Stimulated activated CD8-positive, alpha-beta memory T cell treated with anti-CD3 and anti-CD28 coated beads, Interleukin-7, amount 100 ng/mL, for 1 hour (primary cell): ENCODE results near the gene RNF169.
"Not testable (repeated sequence)": the region's sequence is repeated elsewhere in the genome, so short reads cannot be mapped to it uniquely, and the experiment has no call there.

Experiments
- DNase-seq, 2 donors: peaks; one replicate each; pipeline ENCODE4 v3.0.0-alpha.2; 2020; ENCODE audit warnings: low read depth in 2 of 2

The RNF169 gene

GRCh38 chr11:74768172-74768651 lies 19.6 kb downstream of the RNF169 start:
- not testable (repeated sequence) for DNase-seq

- DNase-seq: no peak
Observed at GRCh38 chr11:74769055-74769707, 20.5 kb downstream of the RNF169 start.

- DNase-seq: no peak
Observed at GRCh38 chr11:74770456-74770855, 21.8 kb downstream of the RNF169 start.

- no peak for DNase-seq
Observed at GRCh38 chr11:74771139-74771538, 22.5 kb downstream of the RNF169 start.

- no peak for DNase-seq
Observed at GRCh38 chr11:74773476-74773875, 24.8 kb downstream of the RNF169 start.

- no peak for DNase-seq
Observed at GRCh38 chr11:74775762-74776161, 27.1 kb downstream of the RNF169 start.

GRCh38 chr11:74776546-74776945 lies 27.9 kb downstream of the RNF169 start:
- no peak for DNase-seq

GRCh38 chr11:74777038-74777437 lies 28.4 kb downstream of the RNF169 start:
- DNase-seq: no peak

GRCh38 chr11:74777877-74778276 lies 29.2 kb downstream of the RNF169 start:
- DNase-seq: no peak

GRCh38 chr11:74778581-74778980 lies 29.9 kb downstream of the RNF169 start:
- no peak for DNase-seq

GRCh38 chr11:74780248-74781005 lies 31.8 kb downstream of the RNF169 start:
- DNase-seq: no peak

- DNase-seq: no peak
Observed at GRCh38 chr11:74783241-74783871, 34.7 kb downstream of the RNF169 start.

- DNase-seq: no peak
Observed at GRCh38 chr11:74784234-74784633, 35.6 kb downstream of the RNF169 start.

- DNase-seq: no peak
Observed at GRCh38 chr11:74784726-74785125, 36.1 kb downstream of the RNF169 start.

GRCh38 chr11:74786574-74786973 lies 37.9 kb downstream of the RNF169 start:
- no peak for DNase-seq

GRCh38 chr11:74791333-74792100 lies 42.9 kb downstream of the RNF169 start:
- no peak for DNase-seq

- no peak for DNase-seq
Observed at GRCh38 chr11:74806267-74806666, 57.6 kb downstream of the RNF169 start.

GRCh38 chr11:74809801-74810200 lies 61.2 kb downstream of the RNF169 start:
- no peak for DNase-seq

- DNase-seq: no peak
Observed at GRCh38 chr11:74815966-74816365, 67.3 kb downstream of the RNF169 start.

GRCh38 chr11:74816664-74817063 lies 68.0 kb downstream of the RNF169 start:
- no peak for DNase-seq

GRCh38 chr11:74818283-74818946 lies 69.8 kb downstream of the RNF169 start:
- DNase-seq: no peak
